Stimulated activated CD8-positive, alpha-beta memory T cell treated with anti-CD3 and anti-CD28 coated beads, Interleukin-4, amount 100 ng/mL, for 4 hours (primary cell): ENCODE measurements around the gene RHBDL3.

Experiments used
- DNase-seq, 2 donors: peaks; one replicate each; pipeline ENCODE4 v3.0.0-alpha.2; 2020; ENCODE audit warnings: low read depth in 2 of 2, low spot score in 1 of 2

Gene RHBDL3

GRCh38 chr17:32266389-32267301 lies 1.0 kb downstream of the RHBDL3 start:
- no peak for DNase-seq

GRCh38 chr17:32267690-32268205 lies 2.1 kb downstream of the RHBDL3 start:
- DNase-seq = no peak

GRCh38 chr17:32268734-32269288 lies 3.2 kb downstream of the RHBDL3 start:
- DNase-seq = no peak

DNA sequence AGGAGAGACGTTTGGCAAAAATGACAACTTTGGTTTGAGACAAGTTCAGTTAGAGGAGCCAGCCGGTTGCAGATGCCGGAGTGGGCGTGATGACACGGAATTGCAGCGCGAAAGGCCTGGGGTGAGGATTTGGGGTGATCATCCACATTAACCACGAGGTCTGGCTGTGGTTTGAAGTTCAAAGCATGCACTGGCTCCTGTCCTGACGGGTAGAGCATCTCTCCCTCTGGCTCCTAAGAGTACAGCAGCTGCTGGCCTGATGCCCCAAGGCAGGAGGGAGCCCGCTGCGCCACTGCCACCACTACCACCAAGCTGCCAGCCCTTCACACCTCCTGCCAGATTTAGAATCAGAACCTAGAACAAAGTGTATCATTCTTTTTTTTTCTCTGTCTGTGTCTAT lies 3.7 kb downstream of the RHBDL3 start:
- no peak for DNase-seq

GRCh38 chr17:32271844-32272243 lies 6.2 kb downstream of the RHBDL3 start:
- no peak for DNase-seq

DNA sequence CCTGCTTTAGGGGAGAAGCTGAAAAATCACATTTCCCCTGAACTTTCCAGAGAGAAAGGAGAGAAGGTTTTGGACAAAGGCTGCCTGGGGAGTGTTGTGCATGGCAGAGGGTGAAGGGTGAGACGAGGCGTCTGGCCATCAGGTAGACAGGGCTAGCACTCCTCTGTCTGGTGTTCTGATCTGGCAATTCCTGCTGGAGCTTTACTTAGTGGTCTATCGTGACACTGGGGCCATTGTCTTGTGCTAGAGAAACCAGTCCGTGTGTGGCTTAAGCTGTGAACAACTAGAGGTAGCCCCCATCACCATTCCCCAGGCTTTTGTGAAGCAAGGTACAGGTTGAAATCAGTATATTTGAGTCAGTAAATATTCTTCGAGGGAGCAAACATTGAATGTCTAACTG lies 8.5 kb downstream of the RHBDL3 start:
- DNase-seq = no peak

- DNase-seq = no peak
Measured at GRCh38 chr17:32274643-32275042, 9.0 kb downstream of the RHBDL3 start.

DNA sequence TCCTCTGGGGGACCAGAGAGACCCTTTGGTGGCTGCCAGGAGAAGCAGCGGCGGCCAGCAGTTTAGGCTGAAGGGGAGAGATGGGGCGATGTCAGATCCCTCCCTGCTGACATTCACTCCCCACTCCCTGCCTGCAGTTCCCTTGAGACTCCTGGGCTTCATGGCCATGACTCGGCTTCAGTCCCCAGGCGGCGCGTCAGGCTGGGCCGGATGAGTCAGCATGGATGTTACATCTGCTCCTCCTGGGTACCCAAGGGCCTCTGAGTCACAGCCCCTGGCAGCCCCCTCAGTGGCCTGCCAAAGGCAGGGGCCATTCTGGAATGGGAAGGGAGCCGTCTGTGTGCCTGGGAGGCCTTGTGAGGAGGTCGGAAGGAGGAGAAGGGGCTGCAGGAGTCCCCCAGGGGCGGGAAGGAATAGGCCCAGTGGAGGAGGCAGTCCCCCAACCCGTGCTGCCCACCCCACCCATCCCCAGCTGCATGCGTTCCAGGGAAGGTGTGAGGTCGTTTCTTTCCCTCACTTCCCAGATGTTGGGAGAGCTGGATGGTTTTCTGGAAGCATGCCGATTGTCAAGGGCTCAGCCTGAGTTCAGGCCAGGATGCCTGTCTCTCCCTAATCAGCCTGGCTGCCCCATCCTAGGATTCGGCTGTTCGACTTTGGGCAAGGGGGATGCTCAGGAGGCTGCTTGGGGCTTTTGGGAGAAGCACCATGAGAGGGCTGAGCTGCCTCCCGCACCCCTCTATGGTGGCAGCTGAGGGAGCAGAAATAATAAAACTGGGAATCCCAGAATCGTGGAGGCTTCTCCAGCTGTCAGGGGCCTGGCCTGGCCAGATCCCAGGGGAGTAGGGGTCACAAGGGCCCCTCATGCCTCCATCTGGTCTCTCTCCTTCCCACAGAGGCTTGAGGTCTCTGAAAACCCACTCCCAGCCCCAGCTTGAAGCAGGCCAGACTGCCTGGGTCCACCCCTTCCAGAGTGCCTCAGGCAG lies 9.7 kb downstream of the RHBDL3 start:
- no peak for DNase-seq

GRCh38 chr17:32276171-32276601 lies 10.6 kb downstream of the RHBDL3 start:
- DNase-seq = no peak

DNA sequence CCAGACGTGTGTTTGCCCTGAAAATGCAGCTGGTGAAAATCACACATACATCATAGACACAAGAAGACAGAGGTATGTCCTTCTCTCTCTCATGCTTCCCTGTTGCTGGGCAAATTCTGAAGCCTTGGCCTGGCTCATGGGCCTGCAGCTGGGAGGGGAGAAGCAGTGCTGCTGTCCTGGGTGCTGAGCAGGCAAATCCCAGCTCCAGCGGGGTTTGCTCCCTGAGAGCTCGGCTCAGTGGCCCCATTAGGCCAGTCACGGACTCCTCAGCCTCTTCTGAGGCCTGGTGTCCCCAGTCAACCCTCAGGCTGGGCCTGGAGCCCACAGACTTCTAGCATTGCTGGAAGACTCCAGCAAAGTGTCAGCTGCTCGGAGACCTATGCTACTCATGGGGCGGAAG lies 11.7 kb downstream of the RHBDL3 start:
- no peak for DNase-seq

DNA sequence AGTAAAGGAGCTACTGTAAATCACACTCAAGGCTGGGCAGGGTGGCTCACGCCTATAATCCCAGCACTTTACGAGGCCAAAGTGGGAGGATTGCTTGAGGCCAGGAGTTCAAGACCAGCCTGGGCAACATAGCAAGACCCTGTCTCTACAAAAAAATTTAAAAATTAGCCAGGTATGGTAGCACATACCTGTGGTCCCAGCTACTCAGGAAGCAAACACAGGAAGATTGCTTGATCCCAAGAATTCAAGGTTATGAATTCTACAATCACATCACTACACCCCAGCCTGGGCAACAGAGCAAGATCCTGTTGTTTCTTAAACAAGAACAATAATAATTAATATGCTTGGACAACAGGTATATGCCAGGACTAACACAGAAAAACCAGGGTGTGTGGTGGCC lies 13.2 kb downstream of the RHBDL3 start:
- DNase-seq = no peak

DNA sequence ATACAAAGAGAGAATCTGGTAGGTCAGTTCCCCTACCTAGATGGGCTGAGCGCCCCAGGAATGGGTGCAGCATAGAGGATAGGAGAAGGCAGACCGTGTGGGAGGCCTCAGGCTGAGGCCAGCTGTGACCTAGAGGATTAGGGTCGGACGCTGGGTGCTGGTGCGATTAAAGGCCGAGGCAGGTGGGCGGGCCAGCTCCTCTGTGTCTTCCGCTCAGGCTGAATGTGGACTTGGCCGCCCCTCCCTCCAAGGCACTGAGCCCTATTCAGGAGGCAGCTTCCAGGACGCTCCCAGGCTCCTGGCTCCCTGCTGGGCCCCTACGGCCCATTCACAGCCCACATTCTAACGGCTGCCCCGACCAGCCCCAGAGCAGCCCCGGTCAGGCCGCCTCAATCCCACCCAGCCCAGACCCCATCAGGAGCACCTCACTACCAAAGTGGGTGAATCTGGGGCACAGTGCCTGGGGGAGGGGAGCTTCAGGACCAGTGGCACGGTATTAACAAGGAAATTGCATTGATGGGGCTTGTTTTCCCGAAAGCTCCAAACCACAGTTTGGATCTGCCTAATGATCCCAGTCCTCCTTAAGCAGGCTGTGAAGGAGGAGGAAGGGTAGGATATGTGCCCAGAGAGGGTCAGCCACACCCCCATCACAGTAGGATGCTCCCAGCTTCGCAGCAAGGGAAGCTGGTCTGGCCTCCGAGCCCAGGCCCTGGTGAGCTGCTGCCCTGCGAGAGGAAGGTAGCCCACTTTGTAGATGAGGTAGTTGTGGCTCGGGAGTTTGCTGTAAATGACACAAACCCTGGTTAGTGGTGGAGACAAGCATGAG lies 14.5 kb downstream of the RHBDL3 start:
- DNase-seq = no peak

DNA sequence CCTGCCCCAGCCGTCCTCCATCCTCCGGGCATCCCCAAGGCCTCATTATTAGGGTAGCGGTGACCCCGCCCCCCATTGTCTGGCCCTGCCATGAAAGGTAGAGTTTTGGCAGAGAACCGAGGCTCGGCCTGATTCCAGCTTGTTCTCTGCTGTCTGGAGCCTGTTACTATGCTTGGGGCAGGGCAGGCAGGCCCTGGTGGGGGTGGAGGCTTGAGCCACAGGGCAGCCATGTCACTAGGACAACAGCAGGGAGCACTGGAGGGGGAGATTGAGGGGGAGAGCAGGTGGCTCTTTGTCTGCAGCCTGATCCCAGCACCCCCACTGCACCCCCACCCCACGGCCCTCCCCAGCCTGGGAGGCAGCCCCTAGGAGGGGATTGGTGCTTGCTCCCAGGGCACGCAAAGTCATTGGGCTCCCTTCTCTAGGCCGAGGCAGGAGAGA lies 15.4 kb downstream of the RHBDL3 start:
- DNase-seq = no peak

GRCh38 chr17:32283745-32284201 lies 18.1 kb downstream of the RHBDL3 start:
- no peak for DNase-seq

- no peak for DNase-seq
Measured at GRCh38 chr17:32285306-32285705, 19.7 kb downstream of the RHBDL3 start.

DNA sequence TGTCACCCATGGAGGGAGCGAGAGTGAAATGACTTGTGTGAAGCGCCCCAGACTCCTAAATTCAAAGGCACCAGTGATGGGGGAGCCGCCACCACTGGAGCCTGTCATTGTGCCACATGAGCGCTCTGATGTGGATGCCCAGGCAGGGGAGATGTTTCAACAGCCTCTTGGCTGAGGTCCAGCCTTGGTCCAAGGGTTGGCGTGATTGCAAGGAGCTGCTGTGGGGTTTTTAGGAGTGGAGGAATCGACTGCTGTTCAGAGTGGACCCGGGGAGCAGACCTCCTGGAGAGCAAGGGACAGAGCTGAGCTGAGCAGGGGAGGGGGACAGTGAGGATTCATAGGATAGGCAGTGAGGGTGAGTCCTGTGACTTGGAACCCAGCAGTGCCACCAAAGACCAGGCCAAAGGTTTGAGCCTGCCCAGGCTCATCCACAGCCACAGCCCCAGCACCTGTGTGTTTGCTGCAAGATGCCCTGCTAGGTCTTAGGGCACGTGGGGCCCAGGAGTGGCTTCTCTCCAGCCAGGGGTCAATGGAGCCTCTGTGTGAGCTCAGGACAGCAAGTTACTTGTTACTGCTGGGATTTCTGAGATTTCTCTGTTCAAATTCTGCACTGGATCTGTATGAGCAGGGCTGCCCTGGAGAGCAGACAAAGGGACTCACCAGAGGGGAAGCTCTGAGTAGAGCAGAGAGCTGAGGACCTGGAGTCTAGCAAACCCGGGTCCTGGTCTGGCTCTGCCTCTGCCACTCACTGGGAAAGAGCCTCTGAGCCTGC lies 20.3 kb downstream of the RHBDL3 start:
- no peak for DNase-seq

- DNase-seq = no peak
Measured at GRCh38 chr17:32286518-32286900, 20.9 kb downstream of the RHBDL3 start.

- no peak for DNase-seq
Measured at GRCh38 chr17:32287804-32288511, 22.3 kb downstream of the RHBDL3 start.

- DNase-seq = no peak
Measured at GRCh38 chr17:32288615-32289014, 23.0 kb downstream of the RHBDL3 start.
